HEK293 (cell line): ENCODE measurements around the gene RNF227.

Experiments
- CTCF ChIA-PET: fragments of 350-600 bp; formaldehyde crosslinking; extraction: SDS; loops from one replicate; lab custom pipeline; 2021; ENCODE audit warnings: antibody characterized with exemption; lab: Yijun Ruan, JAX
- POLR2A ChIA-PET: fragments of 300-600 bp; formaldehyde crosslinking; extraction: SDS; loops from one replicate; lab custom pipeline; 2020; ENCODE audit warnings: antibody characterized with exemption, inconsistent platforms; lab: Yijun Ruan, JAX
- H3K27ac ChIP-seq: fragments of 200-500 bp; sonication (Bioruptor generic); 2 replicates; pipeline ENCODE4 v1.5.1; 2014; ENCODE audit warnings: low read depth, low read length, control low read depth, inconsistent platforms; ENCODE audit errors: extremely low read depth
- H3K36me3 ChIP-seq, 2 experiments: fragments of 200-500 bp in 1 of 2; sonication (Bioruptor generic) in 1 of 2; 1 replicate in 1 of 2; 2 replicates in 1 of 2; pipeline ENCODE4 v1.5.1; 2014 to 2017; ENCODE audit warnings: inconsistent platforms in 2 of 2, low read length in 2 of 2; ENCODE audit not compliant: control insufficient read depth in 2 of 2, insufficient read depth in 1 of 2
- H3K4me1 ChIP-seq: fragments of 200-500 bp; sonication (Bioruptor generic); 2 replicates; pipeline ENCODE4 v1.5.1; 2014; ENCODE audit warnings: mild to moderate bottlenecking, low read length, inconsistent platforms; ENCODE audit not compliant: control insufficient read depth, insufficient read depth
- H3K4me3 ChIP-seq: 2 replicates; pipeline ENCODE4 v1.5.1; 2011; ENCODE audit warnings: low read depth, mild to moderate bottlenecking, control low read depth, low read length, moderate library complexity
- H3K9me3 ChIP-seq: fragments of 200-500 bp; sonication (Bioruptor generic); 2 replicates; pipeline ENCODE4 v1.5.1; 2014; ENCODE audit warnings: low read depth, low read length, inconsistent platforms; ENCODE audit not compliant: control insufficient read depth, insufficient read depth
- BCL11B ChIP-seq: fragments of 450-650 bp; formaldehyde crosslinking; IDR thresholded peaks from 2 replicates; pipeline ENCODE4 v1.5.1; 2016; ENCODE audit warnings: low read depth, missing biosample characterization, missing genetic modification characterization
- PRDM1 ChIP-seq: fragments of 450-650 bp; formaldehyde crosslinking; IDR thresholded peaks from 2 replicates; pipeline ENCODE4; 2016; ENCODE audit warnings: missing biosample characterization, missing genetic modification characterization
- SCRT2 ChIP-seq: fragments of 450-650 bp; formaldehyde crosslinking; IDR thresholded peaks from 2 replicates; pipeline ENCODE4 v1.5.1; 2016; ENCODE audit warnings: missing biosample characterization, missing genetic modification characterization
- ZBTB1 ChIP-seq: fragments of 450-650 bp; formaldehyde crosslinking; IDR thresholded peaks from 2 replicates; pipeline ENCODE4 v1.5.1; 2016; ENCODE audit warnings: missing biosample characterization, missing genetic modification characterization
- ZBTB17 ChIP-seq: fragments of 450-650 bp; formaldehyde crosslinking; IDR thresholded peaks from 2 replicates; pipeline ENCODE4 v1.5.1; 2016; ENCODE audit warnings: missing biosample characterization, missing genetic modification characterization
- ZNF169 ChIP-seq: fragments of 450-650 bp; formaldehyde crosslinking; IDR thresholded peaks from 2 replicates; pipeline ENCODE4 v1.5.1; 2016; ENCODE audit warnings: missing biosample characterization, missing genetic modification characterization
- ZNF175 ChIP-seq: fragments of 450-650 bp; formaldehyde crosslinking; IDR thresholded peaks from 2 replicates; pipeline ENCODE4 v1.5.1; 2016; ENCODE audit warnings: missing biosample characterization, missing genetic modification characterization
- ZNF214 ChIP-seq: fragments of 450-650 bp; formaldehyde crosslinking; IDR thresholded peaks from 2 replicates; pipeline ENCODE4 v1.5.1; 2017; ENCODE audit warnings: missing biosample characterization, mild to moderate bottlenecking, missing genetic modification characterization, borderline replicate concordance
- ZNF274 ChIP-seq, 2 experiments: fragments of 200-500 bp in 1 of 2; fragments of 450-650 bp in 1 of 2; sonication (Bioruptor generic) in 1 of 2; formaldehyde crosslinking in 1 of 2; IDR thresholded peaks; 2 replicates each; pipeline versions ENCODE4 v1.5.1 to v1.6.1; 2014 to 2016; ENCODE audit warnings: borderline replicate concordance in 1 of 2, inconsistent platforms in 1 of 2, low read length in 1 of 2, missing biosample characterization in 1 of 2, missing genetic modification characterization in 1 of 2
- ZNF350 ChIP-seq: fragments of 450-650 bp; formaldehyde crosslinking; IDR thresholded peaks from 2 replicates; pipeline ENCODE4 v1.5.0; 2017; ENCODE audit warnings: missing biosample characterization, mild to moderate bottlenecking, missing genetic modification characterization
- ZNF473 ChIP-seq: fragments of 450-650 bp; formaldehyde crosslinking; IDR thresholded peaks from 2 replicates; pipeline ENCODE4 v1.5.1; 2017; ENCODE audit warnings: missing biosample characterization, missing genetic modification characterization
- ZNF501 ChIP-seq: fragments of 450-650 bp; formaldehyde crosslinking; IDR thresholded peaks from 2 replicates; pipeline ENCODE4 v1.5.1; 2016; ENCODE audit warnings: missing biosample characterization, missing genetic modification characterization
- ZNF548 ChIP-seq: fragments of 450-650 bp; formaldehyde crosslinking; IDR thresholded peaks from 2 replicates; pipeline ENCODE4 v1.5.1; 2016; ENCODE audit warnings: missing biosample characterization, missing genetic modification characterization
- ZNF623 ChIP-seq: fragments of 450-650 bp; formaldehyde crosslinking; IDR thresholded peaks from 2 replicates; pipeline ENCODE4 v1.5.1; 2016; ENCODE audit warnings: missing biosample characterization, missing genetic modification characterization
- ZNF626 ChIP-seq: fragments of 450-650 bp; sonication (Bioruptor Pico); formaldehyde crosslinking; IDR thresholded peaks from 2 replicates; pipeline ENCODE4 v1.5.1; 2018; ENCODE audit warnings: missing biosample characterization, missing genetic modification characterization, inconsistent platforms
- TF ChIP-seq, protein P1 (sequence below): fragments of 450-650 bp; formaldehyde crosslinking; IDR thresholded peaks from 2 replicates; pipeline ENCODE4 v1.5.1; 2016; ENCODE audit warnings: missing biosample characterization, missing genetic modification characterization
- TF ChIP-seq, protein P2 (sequence below): fragments of 450-650 bp; formaldehyde crosslinking; IDR thresholded peaks from 2 replicates; pipeline ENCODE4 v1.5.1; 2016; ENCODE audit warnings: missing biosample characterization, missing genetic modification characterization
- TF ChIP-seq, protein P3 (sequence below): fragments of 450-650 bp; formaldehyde crosslinking; IDR thresholded peaks from 2 replicates; pipeline ENCODE4 v1.5.1; 2016; ENCODE audit warnings: missing biosample characterization, missing genetic modification characterization

The RNF227 gene

DNA sequence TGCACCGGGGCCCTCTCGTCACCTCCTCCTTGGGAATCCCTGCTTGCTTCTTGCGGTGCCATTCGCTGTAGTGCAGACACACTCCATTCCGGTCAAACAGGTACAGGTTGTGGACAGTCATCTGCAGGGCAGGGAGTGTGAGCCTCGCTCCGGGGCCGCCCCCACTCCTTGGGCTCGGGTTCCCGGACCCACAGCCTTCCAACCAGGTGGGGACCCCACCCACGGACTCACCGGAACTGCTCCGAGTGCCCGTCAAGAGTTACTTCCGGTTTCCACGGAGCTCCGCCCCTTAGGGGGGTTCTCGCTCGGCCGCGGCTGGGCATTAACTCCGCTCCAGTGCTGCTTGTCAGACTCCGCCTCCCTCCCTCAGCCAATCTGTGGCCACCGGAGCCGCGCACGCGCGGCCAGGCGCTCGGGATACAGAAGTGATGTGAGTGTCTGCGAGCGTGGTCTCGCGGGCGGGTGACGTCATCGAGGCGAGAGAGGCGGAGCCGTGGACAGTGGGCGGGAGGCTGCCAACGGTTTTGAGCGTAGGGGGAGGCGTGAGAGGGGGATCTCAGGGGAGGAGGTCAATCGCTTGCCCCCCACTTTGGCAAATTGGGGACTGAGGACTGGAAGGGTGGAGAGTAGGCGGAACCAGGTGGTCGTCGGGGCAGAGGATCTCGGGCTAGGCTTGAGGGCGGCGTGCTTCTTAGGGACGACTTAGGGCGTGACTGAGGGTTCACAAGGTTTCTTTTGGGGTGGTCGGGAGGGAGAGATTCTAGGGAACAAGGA, 15.8 kb upstream of the RNF227 start, which contains the start of the genes CNTROB and TRAPPC1 (continued):
- TF ChIP-seq, protein P1, sequence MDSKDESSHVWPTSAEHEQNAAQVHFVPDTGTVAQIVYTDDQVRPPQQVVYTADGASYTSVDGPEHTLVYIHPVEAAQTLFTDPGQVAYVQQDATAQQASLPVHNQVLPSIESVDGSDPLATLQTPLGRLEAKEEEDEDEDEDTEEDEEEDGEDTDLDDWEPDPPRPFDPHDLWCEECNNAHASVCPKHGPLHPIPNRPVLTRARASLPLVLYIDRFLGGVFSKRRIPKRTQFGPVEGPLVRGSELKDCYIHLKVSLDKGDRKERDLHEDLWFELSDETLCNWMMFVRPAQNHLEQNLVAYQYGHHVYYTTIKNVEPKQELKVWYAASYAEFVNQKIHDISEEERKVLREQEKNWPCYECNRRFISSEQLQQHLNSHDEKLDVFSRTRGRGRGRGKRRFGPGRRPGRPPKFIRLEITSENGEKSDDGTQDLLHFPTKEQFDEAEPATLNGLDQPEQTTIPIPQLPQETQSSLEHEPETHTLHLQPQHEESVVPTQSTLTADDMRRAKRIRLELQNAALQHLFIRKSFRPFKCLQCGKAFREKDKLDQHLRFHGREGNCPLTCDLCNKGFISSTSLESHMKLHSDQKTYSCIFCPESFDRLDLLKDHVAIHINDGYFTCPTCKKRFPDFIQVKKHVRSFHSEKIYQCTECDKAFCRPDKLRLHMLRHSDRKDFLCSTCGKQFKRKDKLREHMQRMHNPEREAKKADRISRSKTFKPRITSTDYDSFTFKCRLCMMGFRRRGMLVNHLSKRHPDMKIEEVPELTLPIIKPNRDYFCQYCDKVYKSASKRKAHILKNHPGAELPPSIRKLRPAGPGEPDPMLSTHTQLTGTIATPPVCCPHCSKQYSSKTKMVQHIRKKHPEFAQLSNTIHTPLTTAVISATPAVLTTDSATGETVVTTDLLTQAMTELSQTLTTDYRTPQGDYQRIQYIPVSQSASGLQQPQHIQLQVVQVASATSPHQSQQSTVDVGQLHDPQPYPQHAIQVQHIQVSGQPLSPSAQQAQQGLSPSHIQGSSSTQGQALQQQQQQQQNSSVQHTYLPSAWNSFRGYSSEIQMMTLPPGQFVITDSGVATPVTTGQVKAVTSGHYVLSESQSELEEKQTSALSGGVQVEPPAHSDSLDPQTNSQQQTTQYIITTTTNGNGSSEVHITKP (tag by site-specific recombination) = peak; percentile 96
- TF ChIP-seq BCL11B (tag by site-specific recombination) (0 out of 2 replicates have a peak, but pooled peaks have one; percentile 65), ZBTB1 (tag by site-specific recombination) (no peak)

DNA sequence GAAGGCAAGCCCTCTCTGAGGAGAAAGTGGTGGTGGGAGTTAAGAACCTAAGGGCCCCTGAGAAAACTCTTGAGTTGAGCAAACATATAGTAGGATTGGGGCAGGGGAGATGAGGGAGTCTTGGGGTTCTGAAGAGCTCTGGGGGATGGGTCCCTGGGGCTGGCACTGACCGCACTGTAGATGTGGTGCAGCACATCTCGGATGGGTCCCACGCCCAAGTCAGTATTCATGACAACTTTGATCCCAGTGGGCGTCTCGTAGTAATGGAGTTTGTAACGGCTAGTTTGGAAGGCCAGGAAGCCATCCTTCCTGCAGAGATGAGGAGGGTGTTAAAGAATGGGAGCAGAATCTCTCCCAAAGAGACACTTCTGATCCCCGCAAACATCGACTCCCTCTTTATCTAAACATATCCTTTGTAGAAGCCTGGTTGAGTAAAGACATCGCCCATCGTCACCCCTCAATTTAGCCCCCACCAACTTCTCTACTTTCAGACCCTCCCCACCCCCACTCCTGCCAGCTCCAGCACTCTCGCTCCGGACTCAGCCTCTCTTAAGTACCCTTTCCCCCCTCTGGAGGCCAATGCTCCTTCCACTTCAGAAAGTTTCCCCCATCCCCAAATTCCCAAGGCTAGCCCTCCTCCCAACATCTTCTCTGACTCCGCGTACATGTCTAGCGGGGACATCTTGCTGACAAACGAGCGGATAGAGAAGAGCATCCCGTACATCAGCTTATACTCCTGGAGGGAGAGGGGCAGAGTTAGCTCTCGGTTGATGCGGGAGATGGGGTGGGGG, 14.9 kb upstream of the RNF227 start:
- POLR2A ChIA-PET = interaction anchor here (0.9 to 5.3 kb wide), 20 partner anchors 11 to 358 kb away, joined by 3 to 66 read pairs (median 4); partner anchors contain the start of genes CHD3, FXR2, KDM6B and NAA38
- CTCF ChIA-PET = interaction anchor here (0.7 to 2.4 kb wide), 11 partner anchors 9 to 211 kb away, joined by 3 to 36 read pairs (median 5); no protein-coding TSS in a partner anchor

More for the DNA sequence above, 14.9 kb upstream of the RNF227 start:
- TF ChIP-seq ZNF626 (tag by site-specific recombination) = no peak
- 0 out of 2 replicates have a peak, but pooled peaks have one; percentile 3 for TF ChIP-seq PRDM1
- no peak for TF ChIP-seq SCRT2 (tag by site-specific recombination)
- 0 out of 2 replicates have a peak, but pooled peaks have one; percentile 22 for TF ChIP-seq ZNF501
- no peak for TF ChIP-seq ZNF350 (tag by site-specific recombination)
- TF ChIP-seq ZNF169 = 0 out of 2 replicates have a peak, but pooled peaks have one; percentile 14
- TF ChIP-seq ZNF623 (tag by site-specific recombination) = no peak
- no peak for TF ChIP-seq ZNF175 (tag by site-specific recombination)
- TF ChIP-seq ZNF548 (tag by site-specific recombination) = no peak
- TF ChIP-seq, protein P2, sequence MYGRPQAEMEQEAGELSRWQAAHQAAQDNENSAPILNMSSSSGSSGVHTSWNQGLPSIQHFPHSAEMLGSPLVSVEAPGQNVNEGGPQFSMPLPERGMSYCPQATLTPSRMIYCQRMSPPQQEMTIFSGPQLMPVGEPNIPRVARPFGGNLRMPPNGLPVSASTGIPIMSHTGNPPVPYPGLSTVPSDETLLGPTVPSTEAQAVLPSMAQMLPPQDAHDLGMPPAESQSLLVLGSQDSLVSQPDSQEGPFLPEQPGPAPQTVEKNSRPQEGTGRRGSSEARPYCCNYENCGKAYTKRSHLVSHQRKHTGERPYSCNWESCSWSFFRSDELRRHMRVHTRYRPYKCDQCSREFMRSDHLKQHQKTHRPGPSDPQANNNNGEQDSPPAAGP (tag by site-specific recombination) = no peak
- TF ChIP-seq ZNF473 (tag by site-specific recombination) = no peak
- TF ChIP-seq, protein P3, sequence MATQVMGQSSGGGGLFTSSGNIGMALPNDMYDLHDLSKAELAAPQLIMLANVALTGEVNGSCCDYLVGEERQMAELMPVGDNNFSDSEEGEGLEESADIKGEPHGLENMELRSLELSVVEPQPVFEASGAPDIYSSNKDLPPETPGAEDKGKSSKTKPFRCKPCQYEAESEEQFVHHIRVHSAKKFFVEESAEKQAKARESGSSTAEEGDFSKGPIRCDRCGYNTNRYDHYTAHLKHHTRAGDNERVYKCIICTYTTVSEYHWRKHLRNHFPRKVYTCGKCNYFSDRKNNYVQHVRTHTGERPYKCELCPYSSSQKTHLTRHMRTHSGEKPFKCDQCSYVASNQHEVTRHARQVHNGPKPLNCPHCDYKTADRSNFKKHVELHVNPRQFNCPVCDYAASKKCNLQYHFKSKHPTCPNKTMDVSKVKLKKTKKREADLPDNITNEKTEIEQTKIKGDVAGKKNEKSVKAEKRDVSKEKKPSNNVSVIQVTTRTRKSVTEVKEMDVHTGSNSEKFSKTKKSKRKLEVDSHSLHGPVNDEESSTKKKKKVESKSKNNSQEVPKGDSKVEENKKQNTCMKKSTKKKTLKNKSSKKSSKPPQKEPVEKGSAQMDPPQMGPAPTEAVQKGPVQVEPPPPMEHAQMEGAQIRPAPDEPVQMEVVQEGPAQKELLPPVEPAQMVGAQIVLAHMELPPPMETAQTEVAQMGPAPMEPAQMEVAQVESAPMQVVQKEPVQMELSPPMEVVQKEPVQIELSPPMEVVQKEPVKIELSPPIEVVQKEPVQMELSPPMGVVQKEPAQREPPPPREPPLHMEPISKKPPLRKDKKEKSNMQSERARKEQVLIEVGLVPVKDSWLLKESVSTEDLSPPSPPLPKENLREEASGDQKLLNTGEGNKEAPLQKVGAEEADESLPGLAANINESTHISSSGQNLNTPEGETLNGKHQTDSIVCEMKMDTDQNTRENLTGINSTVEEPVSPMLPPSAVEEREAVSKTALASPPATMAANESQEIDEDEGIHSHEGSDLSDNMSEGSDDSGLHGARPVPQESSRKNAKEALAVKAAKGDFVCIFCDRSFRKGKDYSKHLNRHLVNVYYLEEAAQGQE (tag by site-specific recombination) = no peak
- TF ChIP-seq ZNF214 (tag by site-specific recombination) = no peak
- no peak for TF ChIP-seq ZNF274 (IDR thresholded peaks at IDR 0.05; ENCODE audit: low read length)
- TF ChIP-seq ZNF274 (tag by site-specific recombination; IDR thresholded peaks at IDR 0.05; ENCODE audit: borderline replicate concordance) = no peak
- TF ChIP-seq, protein P1 (tag by site-specific recombination) = no peak
- peak; percentile 71 for TF ChIP-seq ZBTB17 (tag by site-specific recombination)
- no peaks in the 10 kb centered on the region for H3K9me3 ChIP-seq
- peaks cover 18 to 57% of the 10 kb centered on the region in 2 experiments for H3K36me3 ChIP-seq
- H3K4me1 ChIP-seq = peaks cover 5% of the 10 kb centered on the region; the same call in 1 of the 2 replicates
- peak overlapping the region; percentile 29; the same call in 1 of the 2 replicates for H3K27ac ChIP-seq
- H3K4me3 ChIP-seq = peak overlapping the region; percentile 93
